ENCODE measurements around the gene ST3GAL6. TPM values are rescaled to one million over a fixed set of nuclear protein-coding genes. Genes with fewer than 3 reads are reported as not detected.
A peak's percentile ranks its signal among the peaks of the same experiment; 100 is the strongest.

Gene ST3GAL6
- total and polyA plus RNA-seq, 2 of the 13 experiments (the other 11 are each of a cell fraction or from before 2014, with no cell fraction given), result 17.5 to 23.2 TPM

DNA sequence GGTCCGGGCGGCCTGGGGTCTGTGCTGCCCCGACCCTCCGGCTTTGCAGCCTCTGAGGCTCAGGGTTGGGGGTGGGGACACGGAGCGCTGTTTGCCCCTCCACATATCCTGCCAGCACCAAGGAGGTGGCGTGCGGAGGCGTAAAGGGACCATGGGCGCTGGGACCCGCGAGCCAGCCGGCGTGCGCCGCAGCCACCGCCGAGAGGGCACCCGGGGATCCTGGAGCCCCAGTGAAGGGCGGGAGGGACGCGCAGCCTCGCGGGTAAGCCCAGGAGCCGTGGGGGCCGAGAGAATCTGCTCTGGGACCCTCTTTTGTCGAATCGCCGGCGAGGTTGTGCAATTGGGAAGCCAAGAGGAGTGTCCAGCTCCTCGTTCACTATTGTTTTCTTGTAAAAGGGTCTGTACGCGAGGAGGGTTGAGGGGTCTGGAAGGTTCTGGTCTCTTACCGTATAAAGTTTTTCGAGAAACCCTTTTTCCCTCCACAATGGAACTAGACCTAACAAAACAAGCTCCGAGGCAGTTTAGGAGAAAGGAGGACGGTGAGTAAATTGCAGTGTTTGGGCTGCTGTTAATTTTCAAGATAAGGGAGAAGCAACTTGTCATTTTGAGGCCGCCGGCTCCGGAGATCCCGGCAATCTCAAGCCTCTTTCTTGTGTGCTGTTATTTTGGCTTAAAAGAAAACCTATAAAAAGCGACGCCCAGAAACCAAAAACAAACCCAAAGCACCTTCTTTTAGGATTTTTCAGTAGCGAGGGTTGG is 29.9 kb upstream of the ST3GAL6 start (continued):
- peak; percentile 49; the same call in 1 of the 2 replicates for TF ChIP-seq GABPB1 (CRISPR knock-in tag; IDR thresholded peaks at IDR 0.05)
- TF ChIP-seq, protein P1, sequence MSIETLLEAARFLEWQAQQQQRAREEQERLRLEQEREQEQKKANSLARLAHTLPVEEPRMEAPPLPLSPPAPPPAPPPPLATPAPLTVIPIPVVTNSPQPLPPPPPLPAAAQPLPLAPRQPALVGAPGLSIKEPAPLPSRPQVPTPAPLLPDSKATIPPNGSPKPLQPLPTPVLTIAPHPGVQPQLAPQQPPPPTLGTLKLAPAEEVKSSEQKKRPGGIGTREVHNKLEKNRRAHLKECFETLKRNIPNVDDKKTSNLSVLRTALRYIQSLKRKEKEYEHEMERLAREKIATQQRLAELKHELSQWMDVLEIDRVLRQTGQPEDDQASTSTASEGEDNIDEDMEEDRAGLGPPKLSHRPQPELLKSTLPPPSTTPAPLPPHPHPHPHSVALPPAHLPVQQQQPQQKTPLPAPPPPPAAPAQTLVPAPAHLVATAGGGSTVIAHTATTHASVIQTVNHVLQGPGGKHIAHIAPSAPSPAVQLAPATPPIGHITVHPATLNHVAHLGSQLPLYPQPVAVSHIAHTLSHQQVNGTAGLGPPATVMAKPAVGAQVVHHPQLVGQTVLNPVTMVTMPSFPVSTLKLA (IDR thresholded peaks at IDR 0.05), result no peak
- TF ChIP-seq ZNF792 (CRISPR knock-in tag; IDR thresholded peaks at IDR 0.05), result 0 out of 2 replicates have a peak, but pooled peaks have one; percentile 5
- TF ChIP-seq, protein P2, sequence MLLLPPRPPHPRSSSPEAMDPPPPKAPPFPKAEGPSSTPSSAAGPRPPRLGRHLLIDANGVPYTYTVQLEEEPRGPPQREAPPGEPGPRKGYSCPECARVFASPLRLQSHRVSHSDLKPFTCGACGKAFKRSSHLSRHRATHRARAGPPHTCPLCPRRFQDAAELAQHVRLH (CRISPR knock-in tag; IDR thresholded peaks at IDR 0.05; ENCODE audit: borderline replicate concordance, low read depth), result 0 out of 2 replicates have a peak, but pooled peaks have one; percentile 8
- TF ChIP-seq, protein P3, sequence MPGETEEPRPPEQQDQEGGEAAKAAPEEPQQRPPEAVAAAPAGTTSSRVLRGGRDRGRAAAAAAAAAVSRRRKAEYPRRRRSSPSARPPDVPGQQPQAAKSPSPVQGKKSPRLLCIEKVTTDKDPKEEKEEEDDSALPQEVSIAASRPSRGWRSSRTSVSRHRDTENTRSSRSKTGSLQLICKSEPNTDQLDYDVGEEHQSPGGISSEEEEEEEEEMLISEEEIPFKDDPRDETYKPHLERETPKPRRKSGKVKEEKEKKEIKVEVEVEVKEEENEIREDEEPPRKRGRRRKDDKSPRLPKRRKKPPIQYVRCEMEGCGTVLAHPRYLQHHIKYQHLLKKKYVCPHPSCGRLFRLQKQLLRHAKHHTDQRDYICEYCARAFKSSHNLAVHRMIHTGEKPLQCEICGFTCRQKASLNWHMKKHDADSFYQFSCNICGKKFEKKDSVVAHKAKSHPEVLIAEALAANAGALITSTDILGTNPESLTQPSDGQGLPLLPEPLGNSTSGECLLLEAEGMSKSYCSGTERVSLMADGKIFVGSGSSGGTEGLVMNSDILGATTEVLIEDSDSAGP (CRISPR knock-in tag; IDR thresholded peaks at IDR 0.05; ENCODE audit: borderline replicate concordance), result 0 out of 2 replicates have a peak, but pooled peaks have one; percentile 37
- TF ChIP-seq, protein P4, sequence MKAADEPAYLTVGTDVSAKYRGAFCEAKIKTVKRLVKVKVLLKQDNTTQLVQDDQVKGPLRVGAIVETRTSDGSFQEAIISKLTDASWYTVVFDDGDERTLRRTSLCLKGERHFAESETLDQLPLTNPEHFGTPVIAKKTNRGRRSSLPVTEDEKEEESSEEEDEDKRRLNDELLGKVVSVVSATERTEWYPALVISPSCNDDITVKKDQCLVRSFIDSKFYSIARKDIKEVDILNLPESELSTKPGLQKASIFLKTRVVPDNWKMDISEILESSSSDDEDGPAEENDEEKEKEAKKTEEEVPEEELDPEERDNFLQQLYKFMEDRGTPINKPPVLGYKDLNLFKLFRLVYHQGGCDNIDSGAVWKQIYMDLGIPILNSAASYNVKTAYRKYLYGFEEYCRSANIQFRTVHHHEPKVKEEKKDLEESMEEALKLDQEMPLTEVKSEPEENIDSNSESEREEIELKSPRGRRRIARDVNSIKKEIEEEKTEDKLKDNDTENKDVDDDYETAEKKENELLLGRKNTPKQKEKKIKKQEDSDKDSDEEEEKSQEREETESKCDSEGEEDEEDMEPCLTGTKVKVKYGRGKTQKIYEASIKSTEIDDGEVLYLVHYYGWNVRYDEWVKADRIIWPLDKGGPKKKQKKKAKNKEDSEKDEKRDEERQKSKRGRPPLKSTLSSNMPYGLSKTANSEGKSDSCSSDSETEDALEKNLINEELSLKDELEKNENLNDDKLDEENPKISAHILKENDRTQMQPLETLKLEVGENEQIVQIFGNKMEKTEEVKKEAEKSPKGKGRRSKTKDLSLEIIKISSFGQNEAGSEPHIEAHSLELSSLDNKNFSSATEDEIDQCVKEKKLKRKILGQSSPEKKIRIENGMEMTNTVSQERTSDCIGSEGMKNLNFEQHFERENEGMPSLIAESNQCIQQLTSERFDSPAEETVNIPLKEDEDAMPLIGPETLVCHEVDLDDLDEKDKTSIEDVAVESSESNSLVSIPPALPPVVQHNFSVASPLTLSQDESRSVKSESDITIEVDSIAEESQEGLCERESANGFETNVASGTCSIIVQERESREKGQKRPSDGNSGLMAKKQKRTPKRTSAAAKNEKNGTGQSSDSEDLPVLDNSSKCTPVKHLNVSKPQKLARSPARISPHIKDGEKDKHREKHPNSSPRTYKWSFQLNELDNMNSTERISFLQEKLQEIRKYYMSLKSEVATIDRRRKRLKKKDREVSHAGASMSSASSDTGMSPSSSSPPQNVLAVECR (CRISPR knock-in tag; IDR thresholded peaks at IDR 0.05; ENCODE audit: borderline replicate concordance), result peak; percentile 28; the same call in 1 of the 2 replicates
- TF ChIP-seq MAFK (conservative IDR thresholded peaks at IDR 0.05 in 1 of 2, IDR thresholded peaks at IDR 0.05 in 1 of 2; ENCODE audit: low read length in 2 of 2), result no peak
- TF ChIP-seq, protein P5, sequence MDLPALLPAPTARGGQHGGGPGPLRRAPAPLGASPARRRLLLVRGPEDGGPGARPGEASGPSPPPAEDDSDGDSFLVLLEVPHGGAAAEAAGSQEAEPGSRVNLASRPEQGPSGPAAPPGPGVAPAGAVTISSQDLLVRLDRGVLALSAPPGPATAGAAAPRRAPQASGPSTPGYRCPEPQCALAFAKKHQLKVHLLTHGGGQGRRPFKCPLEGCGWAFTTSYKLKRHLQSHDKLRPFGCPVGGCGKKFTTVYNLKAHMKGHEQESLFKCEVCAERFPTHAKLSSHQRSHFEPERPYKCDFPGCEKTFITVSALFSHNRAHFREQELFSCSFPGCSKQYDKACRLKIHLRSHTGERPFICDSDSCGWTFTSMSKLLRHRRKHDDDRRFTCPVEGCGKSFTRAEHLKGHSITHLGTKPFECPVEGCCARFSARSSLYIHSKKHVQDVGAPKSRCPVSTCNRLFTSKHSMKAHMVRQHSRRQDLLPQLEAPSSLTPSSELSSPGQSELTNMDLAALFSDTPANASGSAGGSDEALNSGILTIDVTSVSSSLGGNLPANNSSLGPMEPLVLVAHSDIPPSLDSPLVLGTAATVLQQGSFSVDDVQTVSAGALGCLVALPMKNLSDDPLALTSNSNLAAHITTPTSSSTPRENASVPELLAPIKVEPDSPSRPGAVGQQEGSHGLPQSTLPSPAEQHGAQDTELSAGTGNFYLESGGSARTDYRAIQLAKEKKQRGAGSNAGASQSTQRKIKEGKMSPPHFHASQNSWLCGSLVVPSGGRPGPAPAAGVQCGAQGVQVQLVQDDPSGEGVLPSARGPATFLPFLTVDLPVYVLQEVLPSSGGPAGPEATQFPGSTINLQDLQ (CRISPR knock-in tag; IDR thresholded peaks at IDR 0.05), result 0 out of 2 replicates have a peak, but pooled peaks have one; percentile 14
